HL-60 (cell line): ENCODE results near the gene SPATS2.
"Not testable (repeated sequence)": the region's sequence is repeated elsewhere in the genome, so short reads cannot be mapped to it uniquely, and the experiment has no call there.

Source experiments
- DNase-seq, 2 experiments: peaks; one replicate each; pipeline ENCODE4 v3.0.0-alpha.2; 2010 to 2020; ENCODE audit warnings: low read depth in 1 of 2, low spot score in 1 of 2
- H3K27ac ChIP-seq: fragments of 250-450 bp; sonication (Bioruptor Pico); replicated peaks from 2 replicates; pipeline ENCODE4 v1.5.1; 2020; ENCODE audit warnings: mild to moderate bottlenecking, moderate library complexity
- H3K27me3 ChIP-seq: fragments of 250-450 bp; sonication (Bioruptor Pico); 2 replicates; pipeline ENCODE4 v1.5.1; 2021; ENCODE audit warnings: mild to moderate bottlenecking, moderate library complexity; ENCODE audit not compliant: insufficient read depth, poor library complexity, severe bottlenecking
- H3K4me3 ChIP-seq: replicated peaks from 2 replicates; pipeline ENCODE4 v1.5.1; 2011; ENCODE audit warnings: mild to moderate bottlenecking, control low read depth, low read length; ENCODE audit not compliant: insufficient read depth
- CTCF ChIP-seq: IDR thresholded peaks from one replicate; pipeline ENCODE4 v1.5.1; 2011; ENCODE audit warnings: low read length, control low read depth, inconsistent platforms; ENCODE audit not compliant: insufficient read depth
- GABPA ChIP-seq: IDR thresholded peaks from 2 replicates; pipeline ENCODE4 v1.6.1; 2012; ENCODE audit warnings: low read depth
- POLR2AphosphoS5 ChIP-seq: IDR thresholded peaks from 2 replicates; pipeline ENCODE4 v1.6.1; 2012; ENCODE audit warnings: low read depth
- REST ChIP-seq: IDR thresholded peaks from 2 replicates; pipeline ENCODE4 v1.6.1; 2012; ENCODE audit warnings: low read depth; ENCODE audit not compliant: insufficient replicate concordance
- SPI1 ChIP-seq: IDR thresholded peaks from 2 replicates; pipeline ENCODE4 v1.6.1; 2012; ENCODE audit warnings: low read depth, mild to moderate bottlenecking, borderline replicate concordance

Gene SPATS2

GRCh38 chr12:49529414-49529813 lies 162.2 kb downstream of the SPATS2 start:
- no peak overlapping the region for H3K27ac ChIP-seq
- TF ChIP-seq SPI1 (peak; percentile 99), REST (no peak)
- H3K27me3 ChIP-seq, result no peaks in the 10 kb centered on the region
- DNase-seq, result peak; percentile 47 to 64
- H3K4me3 ChIP-seq, result no peak overlapping the region

GRCh38 chr12:49531745-49532144 lies 164.5 kb downstream of the SPATS2 start:
- no peak for DNase-seq
- no peak overlapping the region for H3K4me3 ChIP-seq
- no peak overlapping the region for H3K27ac ChIP-seq
- H3K27me3 ChIP-seq, result no peaks in the 10 kb centered on the region
- TF ChIP-seq REST (no peak), SPI1 (no peak), POLR2AphosphoS5 (no peak), CTCF (no peak), GABPA (no peak)

- H3K27me3 ChIP-seq, result peaks cover 6% of the 10 kb centered on the region
- no peak for DNase-seq
- H3K4me3 ChIP-seq, result no peak overlapping the region
- no peak overlapping the region for H3K27ac ChIP-seq
- TF ChIP-seq GABPA (no peak), POLR2AphosphoS5 (no peak), SPI1 (no peak), REST (no peak), CTCF (no peak)
Observed at GRCh38 chr12:49533331-49533730, 166.1 kb downstream of the SPATS2 start.

DNA sequence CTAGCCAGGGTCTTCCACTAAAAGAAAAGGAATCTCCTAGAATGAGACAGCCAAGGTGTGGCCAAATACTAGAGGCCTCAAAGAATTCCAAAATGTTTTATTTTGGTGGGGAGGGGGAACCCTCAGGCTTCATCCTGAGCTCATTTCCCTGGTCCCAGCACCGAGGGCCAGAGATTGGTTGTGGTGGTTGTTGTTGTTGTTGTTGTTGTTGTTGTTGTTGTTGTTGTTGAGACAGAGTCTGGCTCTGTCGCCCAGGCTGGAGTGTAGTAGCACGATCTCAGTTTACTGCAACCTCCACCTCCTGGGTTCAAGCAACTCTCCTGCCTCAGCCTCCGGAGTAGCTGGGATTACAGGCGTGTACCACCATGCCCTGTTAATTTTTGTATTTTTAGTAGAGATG lies 166.9 kb downstream of the SPATS2 start:
- not testable (repeated sequence) for H3K27ac ChIP-seq, H3K4me3 ChIP-seq, DNase-seq
- peaks cover 10% of the 10 kb centered on the region for H3K27me3 ChIP-seq
